ENCODE data around the gene TRMU. TPM values are rescaled to one million over a fixed set of nuclear protein-coding genes. Genes with fewer than 3 reads are reported as not detected.

The TRMU gene
- total and polyA plus RNA-seq, 2 of the 4 experiments (the other 2 are of a cell fraction) = 19.0 to 36.4 TPM

- Histone ChIP-seq H4K91ac (ENCODE audit: insufficient read depth, low read depth, low read length) (no peak overlapping the region), H3K4ac (ENCODE audit: low read depth, low read length) (no peak overlapping the region), H2AK5ac (ENCODE audit: low read depth, low read length) (no peak overlapping the region), H2AFZ (replicated peaks; ENCODE audit: low read length, poor library complexity) (no peak overlapping the region), H2BK5ac (ENCODE audit: low read depth, low read length, poor library complexity, severe bottlenecking) (no peak overlapping the region), H2BK20ac (ENCODE audit: low read depth, low read length) (no peak overlapping the region), H3K4me3 (ENCODE audit: insufficient read depth, low read depth, low read length) (no peak overlapping the region), H2BK15ac (ENCODE audit: low read depth, low read length) (no peak overlapping the region), H2AK9ac (replicated peaks; ENCODE audit: low read depth, low read length, poor library complexity) (no peak overlapping the region), H3K9me1 (ENCODE audit: insufficient read depth, low read length) (no peaks in the 10 kb centered on the region), H3K56ac (ENCODE audit: extremely low read depth, insufficient read depth, low read length) (no peak overlapping the region), H3K27ac (ENCODE audit: insufficient read depth, low read length) (no peak overlapping the region), H3K27me3 (ENCODE audit: control insufficient read depth, insufficient read depth, low read length) (no peaks in the 10 kb centered on the region), H4K8ac (ENCODE audit: low read depth in 2 of 2, low read length in 2 of 2) (no peak overlapping the region), H4K5ac (ENCODE audit: low read depth, low read length) (no peak overlapping the region), H3K18ac (ENCODE audit: low read depth, low read length) (no peak overlapping the region), H3K36me3 (ENCODE audit: control insufficient read depth, insufficient read depth, low read length) (peaks cover 87% of the 10 kb centered on the region), H4K20me1 (ENCODE audit: insufficient read depth, low read length) (peaks cover 29% of the 10 kb centered on the region), H3K9ac (ENCODE audit: low read depth, low read length) (no peak overlapping the region), H2BK120ac (ENCODE audit: low read depth, low read length) (no peak overlapping the region), H3K4me2 (ENCODE audit: low read depth, low read length) (no peak overlapping the region), H3K14ac (replicated peaks; ENCODE audit: low read depth, low read length) (no peak overlapping the region), H3K79me1 (ENCODE audit: low read depth in 1 of 2, low read length in 2 of 2) (peaks cover 7 to 15% of the 10 kb centered on the region in 2 experiments), H3K9me3 (ENCODE audit: control insufficient read depth, insufficient read depth, low read length) (no peaks in the 10 kb centered on the region), H3K4me1 (ENCODE audit: control insufficient read depth, insufficient read depth, low read length) (no peaks in the 10 kb centered on the region), H3K23ac (ENCODE audit: low read depth, low read length) (no peak overlapping the region)
- ATAC-seq (ENCODE audit: low read depth) (no peak), DNase-seq (no peak)
- TF ChIP-seq MAZ (IDR thresholded peaks at IDR 0.05; ENCODE audit: borderline replicate concordance, low read depth, low read length) (no peak), NFE2L2 (IDR thresholded peaks at IDR 0.05; ENCODE audit: low read depth, low read length) (no peak), CHD1 (IDR thresholded peaks at IDR 0.05; ENCODE audit: low read depth, low read length) (no peak), RCOR1 (IDR thresholded peaks at IDR 0.05; ENCODE audit: insufficient replicate concordance, low read length) (no peak), USF2 (IDR thresholded peaks at IDR 0.05; ENCODE audit: low read depth, low read length) (no peak), CEBPB (IDR thresholded peaks at IDR 0.05; ENCODE audit: low read depth, low read length) (no peak), POLR2A (IDR thresholded peaks at IDR 0.05; ENCODE audit: low read depth, low read length) (no peak), RFX5 (IDR thresholded peaks at IDR 0.05; ENCODE audit: low read depth, low read length) (no peak), MAFK (IDR thresholded peaks at IDR 0.05; ENCODE audit: low read depth, low read length) (no peak), RAD21 (IDR thresholded peaks at IDR 0.05; ENCODE audit: low read length) (no peak), FOS (IDR thresholded peaks at IDR 0.05; ENCODE audit: low read depth, low read length) (no peak), SMC3 (IDR thresholded peaks at IDR 0.05; ENCODE audit: low read depth, low read length) (no peak), ELK1 (IDR thresholded peaks at IDR 0.05; ENCODE audit: borderline replicate concordance, low read depth, low read length) (no peak), MXI1 (IDR thresholded peaks at IDR 0.05; ENCODE audit: borderline replicate concordance, low read depth, low read length) (no peak)
- TF ChIP-seq, protein P1, sequence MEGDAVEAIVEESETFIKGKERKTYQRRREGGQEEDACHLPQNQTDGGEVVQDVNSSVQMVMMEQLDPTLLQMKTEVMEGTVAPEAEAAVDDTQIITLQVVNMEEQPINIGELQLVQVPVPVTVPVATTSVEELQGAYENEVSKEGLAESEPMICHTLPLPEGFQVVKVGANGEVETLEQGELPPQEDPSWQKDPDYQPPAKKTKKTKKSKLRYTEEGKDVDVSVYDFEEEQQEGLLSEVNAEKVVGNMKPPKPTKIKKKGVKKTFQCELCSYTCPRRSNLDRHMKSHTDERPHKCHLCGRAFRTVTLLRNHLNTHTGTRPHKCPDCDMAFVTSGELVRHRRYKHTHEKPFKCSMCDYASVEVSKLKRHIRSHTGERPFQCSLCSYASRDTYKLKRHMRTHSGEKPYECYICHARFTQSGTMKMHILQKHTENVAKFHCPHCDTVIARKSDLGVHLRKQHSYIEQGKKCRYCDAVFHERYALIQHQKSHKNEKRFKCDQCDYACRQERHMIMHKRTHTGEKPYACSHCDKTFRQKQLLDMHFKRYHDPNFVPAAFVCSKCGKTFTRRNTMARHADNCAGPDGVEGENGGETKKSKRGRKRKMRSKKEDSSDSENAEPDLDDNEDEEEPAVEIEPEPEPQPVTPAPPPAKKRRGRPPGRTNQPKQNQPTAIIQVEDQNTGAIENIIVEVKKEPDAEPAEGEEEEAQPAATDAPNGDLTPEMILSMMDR (conservative IDR thresholded peaks at IDR 0.05; ENCODE audit: low read depth, low read length) = no peak
- intact Hi-C loops (cut with micrococcal nuclease) = no loop called here
- ChIA-PET POLR2A (ENCODE audit: unreplicated experiment) (interaction anchor here (0.7 kb wide), 1 partner anchor 112 kb away, joined by 6 read pairs; no protein-coding TSS in a partner anchor), CTCF (interaction anchor here (0.6 to 0.7 kb wide), 2 partner anchors 14 to 201 kb away, joined by 3 to 6 read pairs; partner anchors contain the start of gene TRMU)
- dilution Hi-C loops (cut with HindIII; ENCODE audit: low sequenced_read_pairs, unreplicated experiment) = no loop called here
- BruUV-seq (replicated peaks) = no TSS peak
- no CpG with 5 or more reads among the region's 7 CpGs for WGBS, 2 experiments (ENCODE audit: extremely low coverage in 2 of 2, insufficient read length in 1 of 2)
- in situ Hi-C loops (cut with MboI; ENCODE audit: low sequenced_read_pairs) = no loop called here
These were observed 14.6 kb downstream of the TRMU start for GRCh38 chr22:46350121-46350520.
